WTC11 (cell line): ENCODE measurements around the gene S1PR1.

Source experiments
- CREB1 ChIP-seq: sonication (generic); formaldehyde crosslinking; IDR thresholded peaks from 2 replicates; pipeline ENCODE4 v1.8.0; 2023; ENCODE audit warnings: mild to moderate bottlenecking, missing genetic modification reagents
- STAT6 ChIP-seq: sonication (generic); formaldehyde crosslinking; conservative IDR thresholded peaks from 2 replicates; pipeline ENCODE4 v1.8.1; 2023; ENCODE audit warnings: mild to moderate bottlenecking, low read depth, missing genetic modification reagents, moderate library complexity
- USF1 ChIP-seq: sonication (generic); formaldehyde crosslinking; IDR thresholded peaks from 2 replicates; pipeline ENCODE4 v1.8.0; 2022; ENCODE audit warnings: mild to moderate bottlenecking, missing genetic modification reagents
- ZNF532 ChIP-seq: fragments of 250-450 bp; sonication (Bioruptor Pico); IDR thresholded peaks from 2 replicates; pipeline ENCODE4 v1.9.0; 2021; ENCODE audit warnings: mild to moderate bottlenecking, borderline replicate concordance
- TF ChIP-seq, protein P1 (sequence below): fragments of 200-600 bp; IDR thresholded peaks from 2 replicates; pipeline ENCODE4 v1.8.0; 2022; ENCODE audit warnings: antibody characterized with exemption

- TF ChIP-seq STAT6 (CRISPR knock-in tag) (no peak), USF1 (CRISPR knock-in tag) (no peak), ZNF532 (CRISPR knock-in tag) (no peak), CREB1 (CRISPR knock-in tag) (no peak)
- TF ChIP-seq, protein P1, sequence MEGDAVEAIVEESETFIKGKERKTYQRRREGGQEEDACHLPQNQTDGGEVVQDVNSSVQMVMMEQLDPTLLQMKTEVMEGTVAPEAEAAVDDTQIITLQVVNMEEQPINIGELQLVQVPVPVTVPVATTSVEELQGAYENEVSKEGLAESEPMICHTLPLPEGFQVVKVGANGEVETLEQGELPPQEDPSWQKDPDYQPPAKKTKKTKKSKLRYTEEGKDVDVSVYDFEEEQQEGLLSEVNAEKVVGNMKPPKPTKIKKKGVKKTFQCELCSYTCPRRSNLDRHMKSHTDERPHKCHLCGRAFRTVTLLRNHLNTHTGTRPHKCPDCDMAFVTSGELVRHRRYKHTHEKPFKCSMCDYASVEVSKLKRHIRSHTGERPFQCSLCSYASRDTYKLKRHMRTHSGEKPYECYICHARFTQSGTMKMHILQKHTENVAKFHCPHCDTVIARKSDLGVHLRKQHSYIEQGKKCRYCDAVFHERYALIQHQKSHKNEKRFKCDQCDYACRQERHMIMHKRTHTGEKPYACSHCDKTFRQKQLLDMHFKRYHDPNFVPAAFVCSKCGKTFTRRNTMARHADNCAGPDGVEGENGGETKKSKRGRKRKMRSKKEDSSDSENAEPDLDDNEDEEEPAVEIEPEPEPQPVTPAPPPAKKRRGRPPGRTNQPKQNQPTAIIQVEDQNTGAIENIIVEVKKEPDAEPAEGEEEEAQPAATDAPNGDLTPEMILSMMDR, result no peak
Observed at GRCh38 chr1:101276818-101277217, 40.0 kb downstream of the S1PR1 start.
